Neural progenitor cell (in vitro differentiated cells): ENCODE measurements around the gene PPARG.

ENCODE experiments used
- CTCF ChIP-seq: fragments of 200-600 bp; sonication (generic); IDR thresholded peaks from 2 replicates; pipeline ENCODE4 v1.5.1; 2017; ENCODE audit warnings: antibody characterized with exemption, mild to moderate bottlenecking
- EZH2phosphoT487 ChIP-seq: fragments of 200-600 bp; sonication (generic); IDR thresholded peaks from 2 replicates; pipeline ENCODE4 v1.6.1; 2017; ENCODE audit warnings: antibody characterized with exemption

- no peak for TF ChIP-seq CTCF
- TF ChIP-seq EZH2phosphoT487 = no peak
Measured at GRCh38 chr3:12470111-12470510, 181.2 kb downstream of the PPARG start.
